MG63 (cell line): ENCODE results near the gene RNF212B. TPM values are rescaled to one million over a fixed set of nuclear protein-coding genes. Genes with fewer than 3 reads are reported as not detected.

Experiments
- DNase-seq: peaks from one replicate; pipeline ENCODE4 v3.0.0-alpha.2; 2020
- H3K27me3 ChIP-seq: fragments of 250-450 bp; sonication (Bioruptor Pico); 2 replicates; pipeline ENCODE4 v1.5.1; 2020; ENCODE audit warnings: mild to moderate bottlenecking, moderate library complexity
- H3K36me3 ChIP-seq: fragments of 250-450 bp; sonication (Bioruptor Pico); 2 replicates; pipeline ENCODE4 v1.5.1; 2020; ENCODE audit warnings: mild to moderate bottlenecking, moderate library complexity
- H3K4me3 ChIP-seq: fragments of 250-450 bp; sonication (Bioruptor Pico); 2 replicates; pipeline ENCODE4 v1.5.1; 2020; ENCODE audit warnings: mild to moderate bottlenecking, moderate library complexity
- H3K9me3 ChIP-seq: fragments of 250-450 bp; sonication (Bioruptor Pico); 2 replicates; pipeline ENCODE4 v1.5.1; 2020; ENCODE audit warnings: mild to moderate bottlenecking, moderate library complexity
- total RNA-seq: library from RNA; depleted of rRNA; stranded (reverse); fragments of >200 nt; shearing (Covaris generic); gene quantifications from 2 replicates; pipeline ENCODE4 v1.2.3, GENCODE V29; 2014; ENCODE audit warnings: low replicate concordance

The RNF212B gene
- total RNA-seq, 1 experiment from 2014 or later, result not detected

DNA sequence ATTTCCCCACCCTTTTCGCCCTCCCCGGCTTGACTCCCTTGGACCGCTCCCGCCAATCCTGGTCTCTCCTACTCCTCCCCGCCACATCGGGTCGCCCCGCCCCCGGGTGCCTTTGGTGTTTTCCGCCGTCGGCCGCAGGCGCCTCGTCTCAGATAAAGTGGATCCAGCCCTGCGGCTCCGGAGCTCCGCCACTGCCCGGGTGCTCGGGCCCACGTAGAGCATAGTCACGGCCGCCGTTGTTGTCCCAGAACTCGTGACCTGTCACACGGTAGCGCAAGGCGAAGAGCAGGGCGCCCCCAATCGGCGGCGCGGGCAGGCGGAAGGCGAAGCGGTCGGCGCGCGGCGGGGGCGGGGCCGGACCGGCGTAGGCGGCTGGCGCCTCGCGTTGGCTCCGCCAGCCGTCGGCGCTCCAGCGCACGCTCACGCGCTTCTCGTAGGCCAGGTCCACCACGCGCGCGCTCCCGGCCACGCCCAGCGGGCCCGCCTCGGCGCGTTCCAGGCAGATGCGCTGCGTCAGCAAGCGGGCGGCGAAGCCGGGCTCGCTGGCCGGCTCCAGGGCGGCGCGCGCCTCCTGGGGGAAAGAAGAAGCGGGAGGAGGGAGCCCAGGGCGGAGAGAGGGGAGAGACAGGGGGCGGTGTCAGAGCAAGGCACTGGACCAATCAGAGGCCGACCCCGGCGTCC is 63.7 kb downstream of the RNF212B start:
- H3K27me3 ChIP-seq, result no peaks in the 10 kb centered on the region
- H3K4me3 ChIP-seq, result peak overlapping the region; percentile 78
- H3K9me3 ChIP-seq, result no peaks in the 10 kb centered on the region
- H3K36me3 ChIP-seq, result no peaks in the 10 kb centered on the region; the same call in 1 of the 2 replicates
- peak; percentile 95 for DNase-seq

DNA sequence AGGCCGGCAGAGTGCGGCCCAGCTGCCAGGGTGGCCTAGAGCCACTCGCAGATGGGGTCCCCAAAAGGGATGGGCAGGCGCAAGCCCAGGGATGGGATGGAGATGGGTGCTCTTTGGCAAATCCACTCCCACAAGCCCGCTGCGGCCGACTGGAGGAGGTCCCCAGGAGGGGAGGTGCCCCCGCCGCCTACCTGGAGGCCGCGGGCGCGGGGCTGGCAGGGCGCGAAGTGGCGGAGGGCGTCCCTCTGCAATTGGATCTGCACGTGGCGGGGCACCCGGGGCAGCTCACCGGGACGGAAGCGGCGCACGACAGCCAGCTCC is 64.2 kb downstream of the RNF212B start:
- Histone ChIP-seq H3K4me3 (peak overlapping the region; percentile 66), H3K27me3 (no peaks in the 10 kb centered on the region), H3K36me3 (peaks cover 1% of the 10 kb centered on the region; the same call in 1 of the 2 replicates), H3K9me3 (no peaks in the 10 kb centered on the region)
- DNase-seq, result no peak

DNA sequence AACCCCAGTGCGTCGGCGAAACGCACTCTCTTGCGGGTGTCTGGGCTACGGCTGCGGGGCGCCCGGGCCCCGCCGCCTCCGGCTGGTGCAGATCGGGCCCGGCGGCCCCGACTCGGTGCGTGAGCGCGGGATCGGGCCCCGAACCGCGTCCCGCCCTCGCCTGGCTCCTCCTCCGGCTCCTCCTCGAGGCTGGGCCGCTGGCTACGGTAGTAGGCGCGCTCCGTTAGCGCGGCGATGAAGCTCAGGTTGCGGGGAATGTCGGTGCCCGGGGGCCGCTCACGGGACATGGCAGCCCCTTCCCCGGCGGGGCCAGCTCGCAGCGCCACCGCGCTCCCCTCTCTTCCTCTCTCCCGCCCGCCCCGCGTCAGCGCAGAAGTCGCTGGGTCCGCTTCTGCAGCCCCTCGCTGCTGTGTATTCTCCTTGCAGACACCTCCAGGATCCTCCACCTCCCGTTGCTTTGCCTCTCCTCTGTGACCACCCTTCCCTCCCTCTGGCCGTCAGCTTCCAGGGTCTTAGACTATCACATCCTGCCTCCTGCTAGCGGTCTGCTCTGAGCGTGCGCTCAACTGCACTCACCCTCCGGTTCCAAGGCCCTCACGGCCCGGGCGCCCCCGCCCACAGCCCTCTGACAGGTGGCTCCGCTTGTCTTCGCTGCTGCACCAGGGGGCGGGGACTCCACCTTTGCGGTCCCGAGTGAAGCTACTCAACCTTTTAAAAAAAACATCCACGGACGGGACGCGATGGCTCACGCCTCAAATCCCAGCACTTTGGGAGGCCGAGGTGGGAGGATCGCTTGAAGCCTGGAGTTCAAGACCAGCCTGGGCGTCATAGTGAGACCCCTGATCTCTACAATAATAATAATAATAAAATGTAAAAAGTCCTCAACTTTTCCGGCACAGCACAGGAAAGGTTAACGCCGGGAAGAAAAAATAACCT is 64.8 kb downstream of the RNF212B start, which contains the start of gene PPP1R3E:
Gene PPP1R3E (minus strand): TSS at position 570 of the 936 bp plus-strand sequence. CDS start 283 bp downstream, at position 287.
- peak; percentile 63 for DNase-seq
- peaks cover 4% of the 10 kb centered on the region; the same call in 1 of the 2 replicates for H3K36me3 ChIP-seq
- no peaks in the 10 kb centered on the region for H3K9me3 ChIP-seq
- H3K4me3 ChIP-seq, result peak within 1 kb of the TSS; percentile 66
- H3K27me3 ChIP-seq, result no peaks in the 10 kb centered on the region

DNA sequence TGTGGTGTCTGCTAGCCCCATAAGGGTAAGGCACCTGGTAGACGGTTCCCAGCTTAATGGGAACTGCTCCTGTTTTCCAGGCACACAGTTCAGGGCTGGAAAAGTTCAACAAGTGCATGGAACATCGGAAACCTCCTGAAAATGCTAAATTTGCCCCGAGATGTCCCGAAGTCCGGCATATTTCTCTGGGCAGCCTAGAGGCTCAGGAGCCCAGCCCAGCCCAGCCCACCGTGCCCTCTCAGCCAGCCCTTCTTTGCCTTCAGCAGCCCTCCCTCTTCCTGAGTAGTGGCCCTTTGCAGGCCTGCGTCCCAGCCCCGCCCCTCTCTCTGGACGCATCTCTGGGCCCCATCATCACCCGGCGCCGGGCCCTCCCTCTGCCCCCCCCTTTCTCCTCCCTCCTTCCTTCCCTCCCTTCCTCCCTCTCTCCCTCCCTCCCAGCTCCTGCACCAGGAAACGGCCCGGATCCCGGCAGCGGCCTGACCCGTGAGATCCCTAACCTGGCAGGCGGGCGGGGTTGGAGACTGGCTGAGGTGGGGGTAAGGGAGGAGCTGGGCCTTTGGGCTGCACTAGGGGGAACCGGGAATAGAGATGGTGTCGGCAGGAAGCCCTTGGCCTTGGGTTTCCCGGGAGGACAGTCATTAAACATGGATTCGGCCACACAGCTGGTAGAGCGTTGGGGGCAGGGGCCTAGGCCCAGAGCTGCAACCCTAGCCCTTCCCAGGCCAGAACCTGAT is 68.8 kb downstream of the RNF212B start, which contains the start of gene BCL2L2:
Gene BCL2L2 (plus strand): TSS at position 422 of the 734 bp plus-strand sequence. CDS start 935 bp downstream, outside the sequence.
- Histone ChIP-seq H3K4me3 (peak within 1 kb of the TSS; percentile 92), H3K36me3 (peaks cover 14% of the 10 kb centered on the region), H3K9me3 (no peaks in the 10 kb centered on the region), H3K27me3 (no peaks in the 10 kb centered on the region)
- DNase-seq, result peak; percentile 91

DNA sequence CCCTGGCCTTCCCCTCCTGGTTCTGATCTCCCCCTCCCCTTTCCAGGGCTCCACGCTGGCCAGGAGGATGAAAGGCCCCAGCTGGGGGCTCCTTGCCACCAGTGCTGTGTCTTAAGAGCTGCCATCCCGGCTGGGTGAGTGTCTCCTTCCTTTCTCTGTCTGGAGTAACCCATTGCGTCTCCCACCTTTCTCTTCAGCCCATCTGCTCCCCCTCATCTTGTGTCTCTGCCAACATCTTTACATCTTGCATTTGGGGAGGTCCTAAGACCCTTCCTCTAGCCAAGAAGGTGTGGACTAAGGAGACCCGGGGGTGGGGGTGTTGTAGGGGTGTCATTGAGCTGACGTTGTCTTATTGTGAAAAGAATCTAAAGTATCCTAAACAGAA is 69.4 kb downstream of the RNF212B start:
- peaks cover 14% of the 10 kb centered on the region for H3K36me3 ChIP-seq
- DNase-seq, result no peak
- H3K4me3 ChIP-seq, result peak overlapping the region; percentile 92
- no peaks in the 10 kb centered on the region for H3K9me3 ChIP-seq
- H3K27me3 ChIP-seq, result no peaks in the 10 kb centered on the region

DNA sequence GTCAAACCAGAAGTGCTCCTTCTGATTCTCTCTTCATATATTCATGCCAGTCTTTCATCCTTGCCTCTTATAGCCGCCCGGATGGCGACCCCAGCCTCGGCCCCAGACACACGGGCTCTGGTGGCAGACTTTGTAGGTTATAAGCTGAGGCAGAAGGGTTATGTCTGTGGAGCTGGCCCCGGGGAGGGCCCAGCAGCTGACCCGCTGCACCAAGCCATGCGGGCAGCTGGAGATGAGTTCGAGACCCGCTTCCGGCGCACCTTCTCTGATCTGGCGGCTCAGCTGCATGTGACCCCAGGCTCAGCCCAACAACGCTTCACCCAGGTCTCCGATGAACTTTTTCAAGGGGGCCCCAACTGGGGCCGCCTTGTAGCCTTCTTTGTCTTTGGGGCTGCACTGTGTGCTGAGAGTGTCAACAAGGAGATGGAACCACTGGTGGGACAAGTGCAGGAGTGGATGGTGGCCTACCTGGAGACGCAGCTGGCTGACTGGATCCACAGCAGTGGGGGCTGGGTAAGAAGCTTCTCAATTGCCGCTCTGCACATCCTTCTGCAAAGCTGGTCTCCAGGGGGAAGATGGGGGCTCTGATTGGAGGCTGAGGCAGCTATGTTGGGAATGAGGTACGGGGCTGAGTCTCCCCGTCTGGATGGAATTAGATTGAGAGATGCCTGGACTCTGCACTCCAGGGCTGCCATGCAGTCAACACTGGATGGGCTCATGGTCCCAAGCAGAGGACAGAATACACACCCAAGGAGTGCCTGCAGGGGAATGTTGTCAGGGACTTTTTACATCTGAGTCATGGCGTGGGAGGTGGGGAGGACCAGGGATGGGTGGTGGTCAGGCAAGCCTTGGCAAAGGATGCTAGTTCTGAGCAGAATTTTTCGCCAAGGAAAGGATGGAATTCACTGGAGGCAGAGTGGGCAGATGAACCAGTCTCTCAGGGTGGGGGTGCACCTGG is 70.2 kb downstream of the RNF212B start:
- H3K9me3 ChIP-seq, result no peaks in the 10 kb centered on the region
- peak overlapping the region; percentile 92 for H3K4me3 ChIP-seq
- peak; percentile 9 for DNase-seq
- H3K36me3 ChIP-seq, result peaks cover 14% of the 10 kb centered on the region
- no peaks in the 10 kb centered on the region for H3K27me3 ChIP-seq

DNA sequence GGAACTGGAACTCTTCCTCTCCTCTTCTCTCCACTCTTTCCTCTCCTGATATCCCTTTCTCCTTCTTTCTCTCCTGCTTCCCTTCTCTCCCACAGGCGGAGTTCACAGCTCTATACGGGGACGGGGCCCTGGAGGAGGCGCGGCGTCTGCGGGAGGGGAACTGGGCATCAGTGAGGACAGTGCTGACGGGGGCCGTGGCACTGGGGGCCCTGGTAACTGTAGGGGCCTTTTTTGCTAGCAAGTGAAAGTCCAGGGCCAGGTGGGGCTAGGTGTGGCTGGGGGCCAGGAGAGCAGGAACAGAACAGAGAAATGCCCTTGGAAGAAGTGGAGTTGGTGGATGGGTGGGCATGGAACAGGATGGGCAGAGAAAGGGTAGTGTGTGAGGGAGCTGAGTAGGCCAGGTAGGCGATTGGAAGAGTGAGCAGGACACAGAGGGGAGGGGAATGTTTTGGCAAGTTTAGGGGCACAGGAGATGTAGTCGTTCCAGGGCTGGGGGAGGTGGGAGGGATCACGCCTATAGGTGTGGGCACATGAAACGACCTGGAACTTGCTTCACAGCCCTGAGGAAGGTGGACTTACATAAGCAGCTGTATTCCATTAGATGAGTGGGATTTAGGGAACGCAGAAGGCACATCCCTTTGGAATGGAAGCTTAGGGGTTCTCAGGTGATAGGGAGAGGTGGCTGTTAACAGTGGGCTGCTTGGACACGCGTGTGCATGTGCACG is 71.1 kb downstream of the RNF212B start:
- H3K27me3 ChIP-seq, result no peaks in the 10 kb centered on the region
- H3K36me3 ChIP-seq, result peaks cover 16% of the 10 kb centered on the region
- H3K4me3 ChIP-seq, result no peak overlapping the region
- DNase-seq, result no peak
- H3K9me3 ChIP-seq, result no peaks in the 10 kb centered on the region

DNA sequence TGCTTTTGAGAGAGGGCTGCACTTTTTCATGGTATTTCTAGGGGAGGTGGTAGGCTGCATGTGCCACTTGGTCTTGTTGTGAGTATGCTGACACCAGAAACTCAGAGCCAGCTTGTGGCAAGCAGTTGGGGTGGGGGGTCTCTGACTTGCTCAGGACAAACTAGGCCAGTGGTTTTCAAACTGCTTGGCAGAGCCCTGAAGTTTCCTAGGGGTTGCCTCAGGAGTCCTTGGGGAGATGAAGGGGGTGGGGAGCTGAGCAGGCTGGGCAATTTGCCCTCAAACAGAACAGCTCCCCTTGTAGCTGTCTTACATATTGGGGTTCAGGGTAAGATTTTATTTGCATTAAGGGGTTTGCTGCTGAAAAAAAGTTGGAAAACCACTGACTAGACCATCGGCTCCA is 72.8 kb downstream of the RNF212B start:
- Histone ChIP-seq H3K4me3 (no peak overlapping the region), H3K27me3 (no peaks in the 10 kb centered on the region), H3K9me3 (no peaks in the 10 kb centered on the region), H3K36me3 (peaks cover 16% of the 10 kb centered on the region)
- DNase-seq, result no peak

DNA sequence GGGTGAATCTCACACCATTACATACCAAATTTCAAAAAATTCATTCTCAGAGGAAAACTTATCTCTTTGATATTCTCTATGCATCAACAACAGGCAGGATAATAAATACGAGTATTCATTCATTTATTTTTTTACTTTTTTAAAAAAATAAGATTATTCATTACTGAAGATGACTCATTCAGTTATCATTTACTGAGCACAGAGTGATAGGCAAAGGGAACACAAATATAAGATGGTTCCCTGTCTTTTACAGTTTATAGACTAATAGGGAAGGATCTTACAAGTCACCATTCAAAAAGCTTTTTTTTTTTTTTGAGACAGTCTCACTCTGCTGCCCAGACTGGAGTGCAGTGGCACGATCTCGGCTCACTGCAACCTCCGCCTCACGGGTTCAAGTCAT is 78.6 kb downstream of the RNF212B start:
- DNase-seq, result no peak
- H3K4me3 ChIP-seq, result no peak overlapping the region
- H3K27me3 ChIP-seq, result no peaks in the 10 kb centered on the region

DNA sequence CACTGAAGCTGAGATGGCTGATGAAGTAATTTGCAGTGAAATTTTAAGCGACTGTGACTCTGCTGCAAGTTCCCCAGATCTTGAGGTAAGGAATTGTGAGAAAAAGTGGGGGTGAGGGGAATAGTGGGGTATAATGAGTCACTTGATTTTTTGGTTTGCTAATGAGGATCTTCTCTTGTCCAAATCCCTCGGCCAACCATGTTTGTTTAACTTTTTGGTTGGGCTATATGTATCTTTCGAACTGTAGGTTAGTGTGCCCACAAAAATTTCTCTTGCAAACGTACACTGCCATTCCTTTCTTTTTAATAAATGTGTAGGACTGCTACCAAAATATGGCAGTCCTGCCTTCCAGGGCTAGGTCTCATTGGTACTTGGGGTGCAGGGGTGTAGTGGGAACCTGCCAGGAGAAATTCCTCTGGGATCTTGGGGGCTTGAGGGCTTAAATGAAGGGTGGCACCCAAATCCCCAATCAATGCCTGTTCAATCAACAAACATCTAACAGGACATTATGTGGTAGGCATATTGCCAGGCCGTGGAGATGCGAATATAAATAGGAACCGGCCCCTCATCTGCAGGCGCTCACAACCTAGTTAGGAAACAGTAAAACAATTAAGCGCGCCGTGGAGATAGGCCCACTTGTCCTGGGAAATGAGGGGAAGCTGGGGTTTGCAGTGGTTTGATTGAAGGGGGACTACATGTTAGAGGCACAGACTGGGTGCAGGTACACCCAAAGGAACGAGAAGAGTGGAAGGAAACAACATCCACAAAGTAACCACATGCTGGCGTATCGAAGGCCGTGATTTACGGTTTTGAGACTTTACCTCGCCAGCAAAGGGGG is 82.2 kb downstream of the RNF212B start:
- Histone ChIP-seq H3K9me3 (no peaks in the 10 kb centered on the region), H3K4me3 (peak overlapping the region; percentile 46), H3K36me3 (peaks cover 33% of the 10 kb centered on the region), H3K27me3 (no peaks in the 10 kb centered on the region)
- no peak for DNase-seq

More for the DNA sequence above, 78.6 kb downstream of the RNF212B start:
- peaks cover 7% of the 10 kb centered on the region for H3K36me3 ChIP-seq
- H3K9me3 ChIP-seq, result no peaks in the 10 kb centered on the region

DNA sequence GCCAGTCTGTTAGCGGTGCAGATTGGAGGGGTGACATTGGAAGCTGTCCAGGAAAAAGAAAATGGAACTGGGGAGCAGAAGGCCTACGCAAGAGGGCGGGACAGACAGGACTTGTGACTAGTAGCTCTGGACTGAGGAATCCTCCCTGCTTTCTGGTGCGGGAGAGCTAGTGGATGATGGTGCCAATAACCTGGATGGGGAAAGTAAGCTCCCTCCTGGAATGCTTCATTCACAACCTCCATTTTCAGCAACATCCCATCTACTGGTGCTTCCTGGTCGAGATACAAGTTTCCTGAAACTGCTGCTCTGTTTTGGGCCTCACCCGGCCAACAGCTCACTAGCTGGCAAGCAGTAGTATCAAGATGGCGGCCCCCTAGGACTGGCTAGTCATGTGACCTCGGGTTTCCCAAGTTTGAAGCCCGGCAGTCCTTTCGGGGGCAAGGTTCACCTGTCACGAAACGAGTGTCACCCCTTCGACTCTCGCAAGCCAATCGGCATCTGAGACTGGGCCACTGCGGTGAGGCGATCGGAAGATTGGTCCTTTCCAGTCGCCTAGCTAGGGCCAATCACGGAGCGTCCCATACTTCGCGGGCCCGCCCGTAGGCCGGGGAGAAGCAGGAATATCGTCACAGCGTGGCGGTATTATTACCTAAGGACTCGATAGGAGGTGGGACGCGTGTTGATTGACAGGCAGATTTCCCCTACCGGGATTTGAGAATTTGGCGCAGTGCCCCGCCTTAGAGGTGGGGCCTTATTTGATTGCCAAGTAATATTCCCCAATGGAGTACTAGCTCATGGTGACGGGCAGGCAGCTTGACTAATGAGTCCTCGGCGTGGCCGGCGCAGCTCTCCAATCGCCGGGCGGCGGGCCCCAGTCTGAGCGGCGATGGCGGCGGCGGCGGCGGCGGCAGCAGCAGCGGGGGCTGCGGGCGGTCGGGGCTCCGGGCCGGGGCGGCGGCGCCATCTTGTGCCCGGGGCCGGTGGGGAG is 83.1 kb downstream of the RNF212B start, which contains the start of gene PABPN1:
Gene PABPN1 (plus strand): TSS at position 874 of the 988 bp plus-strand sequence. CDS start 13 bp downstream, at position 887.
- Histone ChIP-seq H3K4me3 (peak within 1 kb of the TSS; percentile 88), H3K27me3 (no peaks in the 10 kb centered on the region), H3K9me3 (no peaks in the 10 kb centered on the region), H3K36me3 (peaks cover 33% of the 10 kb centered on the region)
- DNase-seq, result peak; percentile 97

DNA sequence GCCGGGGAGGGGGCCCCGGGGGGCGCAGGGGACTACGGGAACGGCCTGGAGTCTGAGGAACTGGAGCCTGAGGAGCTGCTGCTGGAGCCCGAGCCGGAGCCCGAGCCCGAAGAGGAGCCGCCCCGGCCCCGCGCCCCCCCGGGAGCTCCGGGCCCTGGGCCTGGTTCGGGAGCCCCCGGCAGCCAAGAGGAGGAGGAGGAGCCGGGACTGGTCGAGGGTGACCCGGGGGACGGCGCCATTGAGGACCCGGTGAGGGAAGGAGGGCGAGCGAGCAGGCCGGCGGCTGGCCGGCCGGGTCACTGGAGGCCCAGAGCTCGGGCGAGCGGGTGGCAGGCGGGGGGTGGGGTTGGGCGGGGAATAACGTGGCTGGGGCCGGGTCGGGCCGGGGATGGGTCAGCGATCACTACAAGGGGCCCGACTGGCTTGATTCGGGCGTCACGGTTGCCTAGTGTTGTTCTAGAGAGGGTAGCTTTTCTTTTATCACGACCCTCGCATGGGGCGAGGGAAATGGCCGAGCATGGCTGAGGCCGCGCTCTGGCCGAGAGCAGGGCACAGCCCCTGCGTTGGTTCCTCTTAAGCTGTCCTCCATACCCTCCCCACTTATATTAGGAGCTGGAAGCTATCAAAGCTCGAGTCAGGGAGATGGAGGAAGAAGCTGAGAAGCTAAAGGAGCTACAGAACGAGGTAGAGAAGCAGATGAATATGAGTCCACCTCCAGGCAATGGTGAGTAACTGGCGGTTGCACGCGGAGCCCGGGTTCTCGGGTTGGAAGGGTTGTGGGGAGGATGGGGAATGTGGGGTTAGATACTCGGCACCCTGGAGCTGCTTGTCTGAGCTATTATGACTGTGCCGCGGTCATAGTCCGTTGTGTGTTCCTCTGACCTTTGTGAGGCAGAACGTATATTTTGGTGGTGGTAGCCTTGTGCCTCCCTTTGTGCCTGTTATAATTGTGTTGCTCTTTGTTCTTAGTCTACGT is 84.1 kb downstream of the RNF212B start:
- Histone ChIP-seq H3K36me3 (peaks cover 33% of the 10 kb centered on the region), H3K27me3 (no peaks in the 10 kb centered on the region), H3K9me3 (no peaks in the 10 kb centered on the region), H3K4me3 (peak overlapping the region; percentile 88)
- peak; percentile 34 for DNase-seq
